Superior temporal gyrus (tissue), 1 donor: ENCODE data around the gene PGLYRP3.
A peak's percentile ranks its signal among the peaks of the same experiment; 100 is the strongest.

Source experiments
- DNase-seq: peaks from one replicate; pipeline ENCODE4 v3.0.0-alpha.2; 2016; ENCODE audit errors: extremely low spot score

The PGLYRP3 gene, protein sequence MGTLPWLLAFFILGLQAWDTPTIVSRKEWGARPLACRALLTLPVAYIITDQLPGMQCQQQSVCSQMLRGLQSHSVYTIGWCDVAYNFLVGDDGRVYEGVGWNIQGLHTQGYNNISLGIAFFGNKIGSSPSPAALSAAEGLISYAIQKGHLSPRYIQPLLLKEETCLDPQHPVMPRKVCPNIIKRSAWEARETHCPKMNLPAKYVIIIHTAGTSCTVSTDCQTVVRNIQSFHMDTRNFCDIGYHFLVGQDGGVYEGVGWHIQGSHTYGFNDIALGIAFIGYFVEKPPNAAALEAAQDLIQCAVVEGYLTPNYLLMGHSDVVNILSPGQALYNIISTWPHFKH

DNA sequence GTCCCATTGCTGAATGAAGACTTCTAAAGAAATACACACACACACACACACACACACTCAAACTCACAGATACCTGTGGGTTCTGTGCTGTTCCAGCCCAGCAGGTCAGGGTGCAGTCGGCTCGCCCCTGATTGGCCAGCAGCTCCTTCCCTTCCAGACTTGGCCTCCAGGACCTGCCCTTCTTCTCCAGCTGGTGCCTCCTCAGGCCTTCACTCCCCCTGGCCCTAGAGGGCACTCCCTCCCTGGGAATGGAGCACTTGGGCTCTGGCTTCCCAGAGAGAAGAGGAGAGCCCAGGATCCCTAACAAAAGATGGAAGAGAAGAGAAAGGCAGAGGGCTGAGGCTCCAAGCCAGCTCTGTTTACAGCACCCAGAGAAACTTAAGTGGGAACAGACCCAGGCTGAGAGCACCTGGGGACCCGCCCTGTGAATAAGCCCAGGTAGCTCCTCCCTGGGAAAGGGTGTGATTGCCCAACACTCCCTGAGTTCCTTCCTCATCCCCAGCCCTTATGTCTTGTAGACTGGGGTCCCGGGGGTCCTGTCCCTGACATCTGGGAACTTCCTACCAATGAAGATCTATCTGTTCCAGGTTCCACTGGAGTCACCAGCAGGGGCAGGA, at the start of gene PGLYRP3:
TSS of gene PGLYRP3 (minus strand) at position 383 of the 617 bp plus-strand sequence. CDS start 2,287 bp downstream, outside the sequence.
- DNase-seq = no peak

DNA sequence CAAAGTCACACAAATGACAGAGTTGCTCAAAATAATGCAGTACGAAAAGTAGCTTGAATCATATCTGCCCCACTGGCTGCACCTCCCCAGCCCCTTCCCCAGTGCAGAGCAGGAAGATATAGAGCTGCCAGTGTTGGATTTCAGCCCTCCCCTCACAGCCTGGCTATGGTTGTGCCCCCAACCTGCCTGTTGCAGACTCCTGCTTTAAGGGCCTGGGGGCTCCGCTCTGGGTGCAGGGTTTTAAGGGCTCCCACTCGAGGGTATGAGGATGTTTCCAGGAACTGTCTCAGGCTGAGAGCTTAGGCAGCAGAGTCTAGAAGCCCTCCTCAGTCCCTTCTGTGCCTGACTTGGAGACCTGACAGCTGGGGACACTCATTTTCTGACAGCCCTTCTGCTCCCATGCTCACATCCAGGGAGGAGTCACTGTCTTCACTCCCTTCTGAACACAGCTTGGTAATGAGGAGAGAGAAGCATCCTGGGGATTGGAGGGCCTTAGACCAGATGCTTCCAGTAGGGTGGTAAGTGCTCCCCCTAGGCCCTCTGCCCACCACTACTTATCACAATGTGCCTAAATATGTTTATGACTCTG, 49.5 kb upstream of the PGLYRP3 start:
- no peak for DNase-seq

DNA sequence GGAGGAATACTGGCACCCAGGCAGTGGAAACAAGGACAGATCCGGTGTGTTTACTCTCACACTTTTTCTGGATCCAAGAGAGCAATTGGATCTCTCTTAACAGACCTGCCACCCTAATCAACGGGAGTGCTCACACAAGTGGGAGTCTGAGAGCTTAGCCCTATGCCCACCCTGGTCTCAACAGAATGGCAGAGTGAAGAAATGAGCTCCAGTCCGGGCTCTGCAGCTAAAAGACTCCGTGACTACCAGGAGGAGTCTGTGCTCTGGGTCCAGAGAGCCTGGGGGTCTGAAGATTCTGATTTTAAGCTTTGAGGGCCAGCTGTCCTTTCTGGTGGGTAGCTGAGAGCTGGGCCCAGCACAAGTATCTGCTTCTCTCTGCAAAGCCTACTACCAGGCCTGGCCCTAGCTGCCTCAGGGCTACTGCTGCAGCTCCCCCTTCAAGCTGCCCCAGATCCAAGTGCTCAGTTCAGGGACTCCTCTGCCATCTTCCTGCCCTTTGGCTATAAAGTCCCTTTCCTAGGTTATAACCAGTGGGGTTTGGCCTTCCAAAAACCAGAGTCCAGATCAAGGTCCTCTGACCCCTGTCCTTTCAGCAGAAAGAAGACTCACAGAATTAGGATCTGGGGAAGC, 48.8 kb upstream of the PGLYRP3 start:
- no peak for DNase-seq

DNA sequence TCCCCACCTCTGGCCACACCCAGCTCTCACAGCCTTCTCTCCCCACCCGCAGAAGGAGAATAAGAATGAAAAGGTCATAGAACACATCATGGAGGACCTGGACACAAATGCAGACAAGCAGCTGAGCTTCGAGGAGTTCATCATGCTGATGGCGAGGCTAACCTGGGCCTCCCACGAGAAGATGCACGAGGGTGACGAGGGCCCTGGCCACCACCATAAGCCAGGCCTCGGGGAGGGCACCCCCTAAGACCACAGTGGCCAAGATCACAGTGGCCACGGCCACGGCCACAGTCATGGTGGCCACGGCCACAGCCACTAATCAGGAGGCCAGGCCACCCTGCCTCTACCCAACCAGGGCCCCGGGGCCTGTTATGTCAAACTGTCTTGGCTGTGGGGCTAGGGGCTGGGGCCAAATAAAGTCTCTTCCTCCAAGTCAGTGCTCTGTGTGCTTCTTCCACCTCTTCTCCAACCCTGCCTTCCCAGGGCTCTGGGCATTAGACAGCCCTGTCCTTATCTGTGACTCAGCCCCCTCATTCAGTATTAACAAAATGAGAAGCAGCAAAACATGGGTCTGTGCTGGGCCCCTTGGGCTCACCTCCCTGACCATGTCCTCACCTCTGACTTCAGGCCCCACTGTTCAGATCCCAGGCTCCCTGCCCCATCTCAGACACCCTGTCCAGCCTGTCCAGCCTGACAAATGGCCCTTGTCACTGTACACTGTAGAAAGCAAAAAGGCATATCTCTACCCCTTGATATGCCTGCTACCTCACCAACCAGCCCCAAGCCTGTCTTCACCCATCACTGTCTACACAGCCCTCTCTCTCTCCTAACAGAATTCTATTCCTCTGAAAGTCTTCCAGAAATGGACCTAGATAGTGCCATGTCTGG, 48.1 kb upstream of the PGLYRP3 start:
- no peak for DNase-seq

DNA sequence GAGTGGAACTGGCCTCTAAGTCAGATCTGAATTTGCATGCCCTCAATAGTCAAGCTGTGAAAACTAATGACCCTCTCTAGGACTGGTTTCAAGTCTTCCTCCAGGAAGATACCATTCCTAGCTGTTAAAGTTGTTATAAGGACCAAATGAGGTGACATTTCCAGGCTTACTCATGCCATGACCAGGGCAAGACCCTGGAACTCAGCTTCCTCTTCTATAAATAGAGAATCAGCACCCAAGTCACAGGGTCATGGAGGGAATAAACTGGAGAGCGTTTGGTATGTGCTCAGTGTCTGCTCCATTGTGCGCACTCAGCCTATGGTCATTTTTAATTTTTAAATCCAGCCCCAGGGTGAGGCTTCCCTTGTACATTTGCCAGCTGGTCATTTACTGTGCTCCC, 47.4 kb upstream of the PGLYRP3 start:
- no peak for DNase-seq

DNA sequence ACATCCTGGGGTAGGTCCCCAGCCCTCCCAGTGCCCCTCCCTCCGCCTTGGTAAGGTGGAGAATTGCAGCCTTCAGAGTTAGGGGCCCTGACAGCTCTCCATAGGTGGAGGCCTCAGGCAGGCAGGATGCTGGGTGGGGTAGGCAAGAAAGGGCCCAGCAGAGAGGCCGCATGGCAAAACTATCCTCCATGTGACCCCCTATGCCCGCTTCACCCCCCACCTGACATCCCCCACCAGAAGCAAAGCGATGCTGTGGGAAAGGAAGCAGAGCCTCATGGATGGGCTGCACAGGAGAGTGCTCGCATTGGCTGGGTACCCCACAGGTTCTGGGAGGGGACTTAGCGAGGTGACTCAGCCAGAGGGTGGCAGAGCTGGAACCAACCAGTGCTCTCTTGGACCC, 46.5 kb upstream of the PGLYRP3 start:
- DNase-seq = no peak

DNA sequence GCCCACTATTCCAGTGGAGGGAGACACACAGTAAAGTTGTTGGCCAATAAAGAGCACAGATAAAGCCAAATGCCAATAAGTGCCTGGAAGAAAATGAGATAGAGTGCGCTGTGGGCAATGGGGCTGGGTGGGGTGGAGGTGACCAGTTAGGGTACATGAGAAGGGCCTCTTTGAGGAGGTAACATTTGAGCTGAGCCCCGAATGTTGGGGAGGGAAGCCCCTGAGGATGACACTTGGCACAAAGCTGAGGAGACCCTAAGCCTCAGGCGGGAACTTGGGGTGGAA, 45.9 kb upstream of the PGLYRP3 start:
- DNase-seq = no peak

DNA sequence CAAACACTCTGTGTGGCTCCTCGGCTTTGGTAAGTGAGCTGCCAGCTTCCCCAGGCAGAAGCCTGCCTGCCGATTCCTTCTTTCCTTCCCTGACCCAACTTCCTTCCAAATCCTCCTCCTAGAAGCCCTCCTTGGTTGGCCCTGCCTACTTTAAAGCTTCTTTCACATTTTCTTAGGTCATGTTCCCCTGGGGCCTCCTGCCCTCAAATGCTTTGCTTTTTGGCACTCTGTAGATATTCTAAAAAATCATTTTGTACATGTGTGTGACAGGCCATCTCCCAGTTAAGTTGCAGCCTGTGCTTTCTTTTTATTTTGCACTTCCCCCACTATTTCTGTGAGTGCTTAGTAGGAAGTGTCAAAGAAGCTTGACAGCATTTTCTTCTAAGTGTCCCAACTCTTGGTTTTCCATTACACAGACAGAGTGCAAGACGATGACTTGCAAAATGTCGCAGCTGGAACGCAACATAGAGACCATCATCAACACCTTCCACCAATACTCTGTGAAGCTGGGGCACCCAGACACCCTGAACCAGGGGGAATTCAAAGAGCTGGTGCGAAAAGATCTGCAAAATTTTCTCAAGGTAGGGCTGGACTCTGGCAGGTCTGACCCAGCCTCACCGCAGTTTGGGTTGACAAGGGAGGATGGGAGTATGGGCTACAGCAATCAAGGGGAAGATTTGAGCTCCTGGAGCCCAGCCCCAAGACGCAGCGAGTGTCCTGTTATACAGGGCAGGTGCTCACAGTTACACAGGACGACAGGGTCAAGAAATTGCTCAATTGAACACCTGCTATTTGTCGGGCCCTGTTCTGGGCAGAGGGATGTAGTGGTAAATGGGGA, 45.3 kb upstream of the PGLYRP3 start, which contains the start of gene S100A9:
TSS of gene S100A9 (plus strand) at position 2 of the 838 bp plus-strand sequence. CDS start at position 432, 430 bp downstream.
- no peak for DNase-seq

DNA sequence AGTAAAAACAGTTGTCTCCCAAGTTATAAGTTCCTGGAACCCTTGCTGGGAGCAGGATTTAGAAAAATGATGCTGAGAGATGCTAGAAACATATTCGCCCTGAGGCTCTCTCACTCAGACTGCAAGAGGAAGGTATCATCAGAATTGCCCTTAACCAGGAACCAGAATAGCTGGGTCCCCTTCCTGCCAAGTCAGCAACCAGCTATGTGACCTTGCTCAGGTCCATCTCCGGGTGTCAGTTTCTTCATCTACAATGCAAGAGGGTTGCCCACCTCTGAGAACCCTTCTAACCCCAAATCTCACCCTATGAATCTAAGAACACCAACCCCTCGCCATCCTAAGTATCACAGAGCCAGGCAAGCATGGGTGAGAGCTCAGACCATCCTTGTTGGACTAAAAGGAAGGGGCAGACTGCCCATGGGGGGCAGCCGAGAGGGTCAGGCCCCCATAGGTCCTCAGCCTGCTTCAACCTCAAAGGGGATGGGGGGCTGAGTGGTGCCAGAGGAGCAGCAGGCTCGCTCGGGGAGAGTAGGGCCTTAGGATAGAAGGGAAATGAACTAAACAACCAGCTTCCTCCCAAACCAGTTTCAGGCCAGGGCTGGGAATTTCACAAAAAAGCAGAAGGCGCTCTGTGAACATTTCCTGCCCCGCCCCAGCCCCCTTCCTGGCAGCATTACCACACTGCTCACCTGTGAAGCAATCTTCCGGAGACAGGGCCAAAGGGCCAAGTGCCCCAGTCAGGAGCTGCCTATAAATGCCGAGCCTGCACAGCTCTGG, 44.5 kb upstream of the PGLYRP3 start:
- no peak for DNase-seq

DNA sequence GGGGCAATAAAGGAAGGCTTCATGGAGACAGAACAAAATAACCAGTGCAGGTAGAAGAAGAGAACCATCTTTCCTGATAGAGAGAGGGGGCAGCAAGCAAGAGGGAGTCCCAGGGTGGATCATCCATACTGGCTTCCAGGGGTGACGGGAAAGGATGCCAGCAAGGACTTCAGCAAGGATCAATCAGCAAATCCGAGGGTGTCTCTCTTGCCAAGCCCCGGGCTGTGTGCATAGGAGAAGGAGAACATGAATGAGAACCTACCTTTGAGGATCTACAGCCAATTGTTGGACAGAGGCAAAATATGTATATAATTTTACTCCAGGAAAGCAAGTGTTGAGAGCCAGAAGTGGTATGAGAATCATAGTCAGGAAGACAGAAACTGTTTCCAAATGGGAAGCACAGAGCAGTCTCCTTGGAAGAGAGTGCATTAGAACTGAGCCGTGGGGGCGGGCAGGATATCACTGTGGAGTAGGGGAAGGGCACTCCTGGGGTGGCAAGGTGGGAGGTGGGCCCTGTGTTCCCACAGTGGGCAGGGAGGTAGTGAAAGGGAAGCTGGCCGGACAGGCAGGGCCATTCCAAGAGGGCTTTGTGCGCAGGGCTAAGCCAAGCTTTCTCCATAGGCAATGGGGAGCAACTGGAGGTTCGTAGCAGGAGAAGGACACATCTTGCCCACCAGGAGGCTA, 43.8 kb upstream of the PGLYRP3 start:
- DNase-seq = no peak

DNA sequence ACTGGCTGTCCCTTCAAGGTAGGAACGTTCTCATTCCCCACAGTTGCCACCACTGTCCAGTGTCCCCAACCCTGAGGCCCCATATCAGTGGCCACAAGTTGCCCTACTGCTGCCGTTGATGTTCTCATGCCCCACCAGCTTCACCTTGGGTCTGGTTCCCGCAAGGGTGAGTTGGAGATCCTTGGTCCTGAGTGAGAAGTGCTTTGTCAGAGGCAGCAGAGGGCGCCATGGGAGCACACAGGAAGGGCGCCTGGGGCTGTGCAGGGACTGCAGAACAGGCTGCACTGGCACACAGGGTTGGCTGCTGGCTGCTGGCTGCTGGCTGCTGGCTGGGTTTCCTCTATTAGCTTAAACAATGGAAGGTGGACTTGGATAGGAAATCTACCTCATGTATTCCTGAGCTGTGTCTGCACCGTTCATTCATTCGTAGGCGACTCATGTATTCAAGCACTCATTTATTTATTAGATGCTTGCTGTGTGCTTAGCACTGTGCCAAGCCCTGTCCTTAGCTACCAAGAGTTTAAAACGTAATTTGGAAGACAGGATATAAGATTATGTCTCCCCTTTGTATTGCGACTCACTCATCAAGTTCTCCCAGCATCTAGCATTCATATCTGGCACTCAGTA, 42.8 kb upstream of the PGLYRP3 start:
- no peak for DNase-seq

DNA sequence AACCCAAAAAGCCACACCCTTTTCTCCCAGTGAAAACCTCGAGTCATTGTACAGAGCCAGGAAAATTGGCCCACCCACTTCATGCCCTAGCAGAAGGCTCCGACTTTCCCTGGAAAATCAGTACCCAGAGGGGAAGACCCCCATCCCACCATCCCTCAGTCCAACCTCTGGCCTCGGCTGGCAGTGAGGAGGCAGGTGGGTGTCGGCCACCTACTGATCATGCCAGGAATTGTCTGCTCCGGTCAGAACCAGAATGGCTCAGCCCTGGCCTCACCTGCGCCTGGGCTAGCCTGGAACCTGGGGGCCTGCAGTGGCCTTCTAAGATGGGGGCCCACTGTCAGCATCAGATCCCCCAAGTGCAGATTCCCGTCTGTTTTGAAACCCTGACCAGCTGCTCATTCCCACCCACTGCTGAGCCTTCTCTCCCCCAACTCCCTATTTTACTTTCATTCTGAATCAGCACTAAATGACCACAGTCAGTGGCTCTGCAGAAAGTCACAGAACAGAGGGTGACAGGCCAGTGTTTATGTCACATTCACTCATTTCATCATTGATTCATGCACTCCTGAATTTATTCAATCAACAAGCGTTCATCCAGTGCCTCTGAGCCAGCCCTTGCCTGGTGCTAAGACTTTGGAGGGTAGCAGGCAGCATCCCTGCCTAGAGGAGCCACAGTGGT, 41.9 kb upstream of the PGLYRP3 start:
- DNase-seq = no peak

DNA sequence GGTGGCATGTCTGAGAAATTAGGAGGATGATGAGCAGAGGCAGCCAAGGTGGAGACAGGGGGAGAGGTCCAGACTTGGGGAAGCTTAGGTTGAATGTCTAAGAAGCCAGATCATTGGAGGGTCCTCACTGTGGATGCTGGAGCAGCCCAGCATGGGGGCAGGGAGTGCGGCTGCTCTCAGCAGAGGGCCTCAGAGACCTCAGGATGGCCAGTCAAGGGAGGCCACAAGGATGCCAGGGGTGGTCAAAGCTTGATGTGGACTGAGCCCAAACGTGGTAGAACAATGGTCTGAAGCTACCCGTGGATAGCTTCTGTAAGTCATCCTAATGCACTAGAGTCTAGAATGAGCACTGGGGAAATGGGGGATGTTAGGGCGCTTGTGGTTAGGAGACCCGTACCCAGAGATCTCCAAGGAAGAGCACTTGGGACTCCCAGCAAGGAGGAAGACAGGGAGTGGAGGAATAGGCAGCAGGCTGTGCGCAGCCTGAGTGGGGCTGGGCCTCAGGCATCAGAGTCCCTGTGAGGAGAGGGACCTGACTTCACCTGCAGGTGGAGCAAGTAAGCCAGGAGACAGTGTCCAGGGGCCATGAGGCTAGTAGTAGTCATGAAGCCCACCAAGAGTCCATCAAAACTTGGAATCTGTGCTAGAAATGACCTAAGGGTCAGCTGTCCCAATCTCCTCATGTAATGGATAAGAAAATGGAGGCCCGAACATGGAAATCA, 40.6 kb upstream of the PGLYRP3 start:
- no peak for DNase-seq

DNA sequence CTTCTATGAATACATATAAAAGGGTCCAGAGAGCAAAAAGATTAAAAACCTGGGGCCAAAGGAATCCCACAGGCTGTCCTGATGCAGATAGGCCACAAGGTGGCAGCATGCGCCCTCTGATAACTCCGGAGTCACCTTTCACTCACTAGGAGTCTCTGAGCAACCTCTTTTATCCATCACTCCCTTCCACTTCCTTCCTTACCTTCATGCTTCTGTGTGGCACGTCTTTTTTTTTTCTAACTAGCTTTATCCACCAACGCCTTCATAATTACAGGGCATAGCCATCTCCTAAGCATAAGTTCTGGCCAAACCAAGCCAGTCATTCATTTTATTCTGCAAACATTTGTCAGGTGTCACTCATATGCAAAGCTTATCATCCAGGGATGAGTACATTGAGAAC, 39.8 kb upstream of the PGLYRP3 start:
- DNase-seq = peak; percentile 87

DNA sequence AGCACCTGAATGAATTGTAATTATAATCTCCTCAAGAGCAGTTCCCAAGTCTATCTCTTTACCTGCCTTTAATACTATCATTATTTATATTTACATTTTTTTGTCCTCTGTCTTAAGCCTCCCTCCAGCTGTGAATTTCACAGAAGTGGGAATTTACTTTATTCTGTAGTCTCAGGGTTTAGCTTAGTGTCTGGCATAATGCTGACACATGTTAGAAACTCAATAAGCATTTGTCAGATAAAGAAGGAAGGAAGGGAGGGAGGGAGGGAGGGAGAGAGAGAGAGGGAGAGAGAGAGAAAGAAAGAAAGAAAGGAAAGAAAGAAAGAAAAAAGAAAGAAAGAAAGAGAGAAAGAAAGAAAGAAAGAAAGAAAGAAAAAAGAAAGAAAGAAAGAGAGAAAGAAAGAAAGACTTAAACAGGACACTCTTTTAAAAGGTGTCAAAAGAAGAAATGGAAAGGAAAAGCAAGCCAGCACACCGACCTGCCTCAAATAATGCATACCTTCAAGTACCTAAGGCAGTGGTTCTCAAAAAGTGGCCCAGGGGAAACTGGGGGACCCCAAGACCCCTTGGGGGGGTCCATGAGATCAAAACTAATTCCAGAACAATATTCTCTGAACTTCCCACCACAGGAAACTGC, 37.7 kb upstream of the PGLYRP3 start:
- no peak for DNase-seq

DNA sequence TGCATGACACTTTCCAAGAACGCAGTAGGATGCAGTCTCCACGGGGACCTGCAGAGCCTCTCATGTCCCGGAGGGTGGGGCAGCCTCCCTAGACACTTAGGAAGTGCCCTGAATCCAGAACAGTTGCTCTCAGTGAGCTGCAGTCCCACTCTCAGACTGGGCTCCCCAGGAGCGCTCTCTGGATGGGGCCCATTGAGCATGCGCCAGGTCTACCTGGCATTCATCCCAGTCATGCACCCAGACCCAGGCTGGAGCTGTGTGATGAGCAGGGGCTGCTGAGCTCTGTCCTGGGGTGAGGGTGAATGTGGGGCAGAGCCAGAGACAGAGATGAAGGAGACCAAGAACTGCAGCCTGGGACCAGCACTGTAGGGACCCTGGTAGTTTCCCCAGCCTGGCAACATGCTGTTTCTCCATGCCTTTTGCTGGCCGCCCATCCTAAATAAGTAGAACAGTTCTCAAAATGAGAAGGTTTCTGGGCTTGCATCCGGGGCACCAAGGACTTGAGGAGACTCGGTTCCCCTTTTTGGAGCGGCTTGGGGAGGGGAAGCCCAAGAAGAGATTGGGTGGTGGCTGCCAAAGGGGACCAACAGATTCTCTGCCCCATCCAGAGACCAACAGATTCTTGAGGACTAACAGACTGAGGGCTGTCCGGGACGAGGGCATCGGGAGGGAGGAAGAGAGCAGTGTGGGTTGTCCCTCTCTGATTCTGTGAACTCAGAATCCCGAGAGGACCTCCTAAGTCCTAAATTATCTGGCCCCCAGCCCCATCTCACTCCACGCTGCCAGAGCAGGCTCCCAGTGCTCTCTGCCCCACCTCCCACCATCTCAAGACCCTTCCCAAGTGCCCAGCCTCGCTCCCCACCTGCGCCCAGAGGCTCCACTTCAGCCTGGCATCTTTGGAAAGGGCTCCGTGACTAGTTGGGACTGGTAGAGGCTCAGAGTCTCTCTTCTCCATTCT, 36.9 kb upstream of the PGLYRP3 start:
- no peak for DNase-seq
